Mucosa of rectum (tissue), 2 donors: Measurements from ENCODE around the gene ABCC6.
"Not testable (repeated sequence)": the region's sequence is repeated elsewhere in the genome, so short reads cannot be mapped to it uniquely, and the experiment has no call there.

Experiments
- H3K27ac ChIP-seq, 2 donors: one replicate each; pipeline ENCODE4 v1.7.0; 2013; ENCODE audit warnings: inconsistent platforms in 2 of 2, low read depth in 2 of 2, low read length in 2 of 2
- H3K27me3 ChIP-seq, 2 donors: one replicate each; pipeline ENCODE4 v1.7.0; 2013; ENCODE audit warnings: low read length in 2 of 2; ENCODE audit not compliant: control insufficient read depth in 2 of 2, insufficient read depth in 2 of 2
- H3K36me3 ChIP-seq, 2 donors: one replicate each; pipeline ENCODE4 v1.7.0; 2013; ENCODE audit warnings: low read length in 2 of 2; ENCODE audit not compliant: control insufficient read depth in 2 of 2, insufficient read depth in 2 of 2
- H3K4me1 ChIP-seq, 2 donors: one replicate each; pipeline ENCODE4 v1.7.0; 2013; ENCODE audit warnings: low read length in 2 of 2, mild to moderate bottlenecking in 1 of 2; ENCODE audit not compliant: control insufficient read depth in 2 of 2, insufficient read depth in 2 of 2
- H3K4me3 ChIP-seq, 2 donors: one replicate each; pipeline ENCODE4 v1.7.0; 2013; ENCODE audit warnings: low read length in 2 of 2
- H3K9ac ChIP-seq, 2 donors: one replicate each; pipeline ENCODE4 v1.7.0; 2013; ENCODE audit warnings: low read length in 2 of 2, low read depth in 1 of 2, mild to moderate bottlenecking in 1 of 2
- H3K9me3 ChIP-seq, 2 donors: one replicate each; pipeline ENCODE4 v1.7.0; 2013; ENCODE audit warnings: low read length in 2 of 2; ENCODE audit not compliant: control insufficient read depth in 2 of 2
- donor health status: healthy.
- donor health status: Normal muscosa, but diverticular disease.

Gene ABCC6

GRCh38 chr16:16222850-16223661, at the start of gene ABCC6:
ABCC6 (minus strand) TSS chr16:16223494; CDS start chr16:16223434, 60 bp downstream.
- peak within 1 kb of the TSS in 1 of 2 donors; percentile 37 for H3K4me3 ChIP-seq
- not testable (repeated sequence) for H3K9ac ChIP-seq, H3K27me3 ChIP-seq, H3K9me3 ChIP-seq, H3K36me3 ChIP-seq, H3K27ac ChIP-seq, H3K4me1 ChIP-seq

GRCh38 chr16:16272573-16273221, 49.4 kb upstream of the ABCC6 start:
- not testable (repeated sequence) for H3K9me3 ChIP-seq, H3K4me3 ChIP-seq, H3K4me1 ChIP-seq, H3K9ac ChIP-seq, H3K36me3 ChIP-seq, H3K27me3 ChIP-seq, H3K27ac ChIP-seq

GRCh38 chr16:16271658-16272057, 48.4 kb upstream of the ABCC6 start:
- H3K27ac ChIP-seq, H3K4me3 ChIP-seq, H3K36me3 ChIP-seq, H3K9ac ChIP-seq, H3K4me1 ChIP-seq, H3K27me3 ChIP-seq, H3K9me3 ChIP-seq: not testable (repeated sequence)

GRCh38 chr16:16268185-16268808, 45.0 kb upstream of the ABCC6 start:
- H3K9ac ChIP-seq, H3K4me1 ChIP-seq, H3K27ac ChIP-seq, H3K9me3 ChIP-seq, H3K27me3 ChIP-seq, H3K36me3 ChIP-seq, H3K4me3 ChIP-seq: not testable (repeated sequence)

- H3K27me3 ChIP-seq, H3K4me1 ChIP-seq, H3K4me3 ChIP-seq, H3K9ac ChIP-seq, H3K36me3 ChIP-seq, H3K27ac ChIP-seq, H3K9me3 ChIP-seq: not testable (repeated sequence)
Observed at GRCh38 chr16:16267708-16268107, 44.4 kb upstream of the ABCC6 start.

- not testable (repeated sequence) for H3K9me3 ChIP-seq, H3K27ac ChIP-seq, H3K4me1 ChIP-seq, H3K36me3 ChIP-seq, H3K27me3 ChIP-seq, H3K9ac ChIP-seq, H3K4me3 ChIP-seq
Observed at GRCh38 chr16:16265044-16265443, 41.8 kb upstream of the ABCC6 start.

GRCh38 chr16:16263947-16264346, 40.7 kb upstream of the ABCC6 start:
- not testable (repeated sequence) for H3K4me3 ChIP-seq, H3K4me1 ChIP-seq, H3K36me3 ChIP-seq, H3K9ac ChIP-seq, H3K27me3 ChIP-seq, H3K9me3 ChIP-seq, H3K27ac ChIP-seq

- not testable (repeated sequence) for H3K9me3 ChIP-seq, H3K27me3 ChIP-seq, H3K27ac ChIP-seq, H3K4me3 ChIP-seq, H3K36me3 ChIP-seq, H3K4me1 ChIP-seq, H3K9ac ChIP-seq
Observed at GRCh38 chr16:16262954-16263555, 39.8 kb upstream of the ABCC6 start.

- not testable (repeated sequence) for H3K9ac ChIP-seq, H3K4me1 ChIP-seq, H3K4me3 ChIP-seq, H3K9me3 ChIP-seq, H3K27me3 ChIP-seq, H3K36me3 ChIP-seq, H3K27ac ChIP-seq
Observed at GRCh38 chr16:16259971-16260370, 36.7 kb upstream of the ABCC6 start.

GRCh38 chr16:16258822-16259221, 35.5 kb upstream of the ABCC6 start:
- not testable (repeated sequence) for H3K27me3 ChIP-seq, H3K27ac ChIP-seq, H3K4me1 ChIP-seq, H3K9me3 ChIP-seq, H3K9ac ChIP-seq, H3K4me3 ChIP-seq, H3K36me3 ChIP-seq
